ENCODE measurements around the gene PBXIP1.

Gene PBXIP1

GRCh38 chr1:154956544-154956941 is 644 bp upstream of the PBXIP1 start:
- no peak for DNase-seq (ENCODE audit: low read depth)

GRCh38 chr1:154955039-154955717 is 721 bp downstream of the PBXIP1 start:
- peak; percentile 56 for DNase-seq (ENCODE audit: low read depth)

GRCh38 chr1:154954541-154954940 is 1.4 kb downstream of the PBXIP1 start:
- DNase-seq (ENCODE audit: low read depth): no peak

GRCh38 chr1:154953611-154954038 is 2.3 kb downstream of the PBXIP1 start:
- DNase-seq (ENCODE audit: low read depth): no peak

GRCh38 chr1:154952664-154953063 is 3.2 kb downstream of the PBXIP1 start:
- no peak for DNase-seq (ENCODE audit: low read depth)

GRCh38 chr1:154951901-154952657 is 3.8 kb downstream of the PBXIP1 start:
- no peak for DNase-seq (ENCODE audit: low read depth)

- DNase-seq (ENCODE audit: low read depth): no peak
Observed at GRCh38 chr1:154948079-154948478, 7.8 kb downstream of the PBXIP1 start.

- DNase-seq (ENCODE audit: low read depth): no peak
Observed at GRCh38 chr1:154945962-154946850, 9.7 kb downstream of the PBXIP1 start.

- no peak for DNase-seq (ENCODE audit: low read depth)
Observed at GRCh38 chr1:154945160-154945961, 10.5 kb downstream of the PBXIP1 start.

GRCh38 chr1:154944401-154945159 is 11.3 kb downstream of the PBXIP1 start:
- no peak for DNase-seq (ENCODE audit: low read depth)

- DNase-seq (ENCODE audit: low read depth): no peak
Observed at GRCh38 chr1:154943649-154944400, 12.1 kb downstream of the PBXIP1 start.

- DNase-seq (ENCODE audit: low read depth): no peak
Observed at GRCh38 chr1:154941333-154942013, 14.4 kb downstream of the PBXIP1 start.

- DNase-seq (ENCODE audit: low read depth): no peak
Observed at GRCh38 chr1:154940651-154941194, 15.2 kb downstream of the PBXIP1 start.

- no peak for DNase-seq (ENCODE audit: low read depth)
Observed at GRCh38 chr1:154940213-154940560, 15.7 kb downstream of the PBXIP1 start.

GRCh38 chr1:154938604-154939399 is 17.1 kb downstream of the PBXIP1 start:
- DNase-seq (ENCODE audit: low read depth): no peak

- DNase-seq (ENCODE audit: low read depth): no peak
Observed at GRCh38 chr1:154937988-154938386, 17.9 kb downstream of the PBXIP1 start.

- DNase-seq (ENCODE audit: low read depth): no peak
Observed at GRCh38 chr1:154937085-154937987, 18.6 kb downstream of the PBXIP1 start.

Data from stimulated activated CD8-positive, alpha-beta memory T cell treated with anti-CD3 and anti-CD28 coated beads, Interleukin-12 subunit alpha, Interleukin-12 subunit beta, amount 100 ng/mL, for 4 hours (primary cell).